H1 (cell line): ENCODE measurements around the gene ZNF592. TPM values are rescaled to one million over a fixed set of nuclear protein-coding genes. Genes with fewer than 3 reads are reported as not detected.

Experiments used
- BACH1 ChIP-seq: IDR thresholded peaks from 2 replicates; pipeline ENCODE4 v1.6.1; 2012; ENCODE audit warnings: low read length, improper control_type of control experiment
- CBX8 ChIP-seq: fragments of 300-800, 300-1000 bp; sonication (generic); IDR thresholded peaks from 2 replicates; pipeline ENCODE4 v1.7.1; 2016; ENCODE audit warnings: low read depth, low read length, borderline replicate concordance
- EGR1 ChIP-seq: IDR thresholded peaks from 2 replicates; pipeline ENCODE4 v1.6.1; 2011; ENCODE audit warnings: low read depth, low read length, borderline replicate concordance
- JUN ChIP-seq: IDR thresholded peaks from 2 replicates; pipeline ENCODE4 v1.6.1; 2011; ENCODE audit warnings: low read depth, mild to moderate bottlenecking, improper control_type of control experiment, low read length
- MAFK ChIP-seq: IDR thresholded peaks from 2 replicates; pipeline ENCODE4 v1.6.1; 2012; ENCODE audit warnings: low read depth, mild to moderate bottlenecking, improper control_type of control experiment, low read length
- NANOG ChIP-seq: IDR thresholded peaks from 2 replicates; pipeline ENCODE4 v1.6.1; 2011; ENCODE audit warnings: low read length, low read depth, mild to moderate bottlenecking, inconsistent platforms; ENCODE audit not compliant: insufficient read depth, poor library complexity, severe bottlenecking
- PHF8 ChIP-seq: fragments of 200-600 bp; sonication (generic); conservative IDR thresholded peaks from 2 replicates; pipeline ENCODE4 v1.7.1; 2012; ENCODE audit warnings: low read depth, mild to moderate bottlenecking, inconsistent platforms, low read length, moderate library complexity
- RBBP5 ChIP-seq: IDR thresholded peaks from 2 replicates; pipeline ENCODE4 v1.7.1; 2012; ENCODE audit warnings: low read depth, mild to moderate bottlenecking, inconsistent platforms, low read length, moderate library complexity, borderline replicate concordance
- RNF2 ChIP-seq: fragments of 200-900, 300-1000 bp; sonication (generic); IDR thresholded peaks from 2 replicates; pipeline ENCODE4 v1.7.1; 2016; ENCODE audit warnings: borderline replicate concordance, low read depth, mild to moderate bottlenecking, antibody characterized with exemption, low read length; ENCODE audit not compliant: poor library complexity, severe bottlenecking; ENCODE audit errors: missing control alignments
- RXRA ChIP-seq: IDR thresholded peaks from 2 replicates; pipeline ENCODE4 v1.6.1; 2011; ENCODE audit warnings: low read depth, mild to moderate bottlenecking, low read length, moderate library complexity; ENCODE audit not compliant: insufficient read depth
- SIN3A ChIP-seq, 2 experiments: IDR thresholded peaks in 1 of 2; conservative IDR thresholded peaks in 1 of 2; 2 replicates each; pipeline ENCODE4 v1.6.1; 2011 to 2012; ENCODE audit warnings: low read length in 2 of 2, improper control_type of control experiment in 1 of 2, low read depth in 1 of 2, mild to moderate bottlenecking in 1 of 2
- SIRT6 ChIP-seq: IDR thresholded peaks from one replicate; pipeline ENCODE4 v1.7.1; 2012; ENCODE audit warnings: low read length, inconsistent platforms
- SP1 ChIP-seq: IDR thresholded peaks from 2 replicates; pipeline ENCODE4 v1.6.1; 2011; ENCODE audit warnings: low read depth, low read length
- SP2 ChIP-seq: IDR thresholded peaks from 2 replicates; pipeline ENCODE4 v1.6.1; 2012; ENCODE audit warnings: mild to moderate bottlenecking, low read length, inconsistent platforms
- SP4 ChIP-seq: IDR thresholded peaks from 2 replicates; pipeline ENCODE4 v1.6.1; 2012; ENCODE audit warnings: low read length, inconsistent platforms
- TAF1 ChIP-seq: IDR thresholded peaks from 2 replicates; pipeline ENCODE4 v1.6.1; 2011; ENCODE audit warnings: mild to moderate bottlenecking, low read depth, low read length
- TAF7 ChIP-seq: optimal IDR thresholded peaks from 2 replicates; pipeline ENCODE3; 2011; ENCODE audit warnings: low read depth, mild to moderate bottlenecking, inconsistent platforms, low read length, moderate library complexity, borderline replicate concordance
- ZNF274 ChIP-seq: IDR thresholded peaks from 2 replicates; pipeline ENCODE4 v1.7.0; 2012; ENCODE audit warnings: low read length, borderline replicate concordance; ENCODE audit errors: extremely low read depth
- polyA plus RNA-seq, 7 experiments: library from polyadenylated mRNA; depleted of rRNA in 3 of 7; stranded (reverse) in 5 of 7; unstranded in 2 of 7; fragments of >200 nt in 5 of 7; fragments of 200-250 nt in 2 of 7; gene quantifications; 1 replicate in 5 of 7; 2 replicates in 1 of 7; 4 replicates in 1 of 7; pipeline versions ENCODE4 v1.2.1 to v1.2.3, GENCODE V29; 2011 to 2013; ENCODE audit warnings: missing spikeins in 2 of 7, mixed read lengths in 2 of 7
- total RNA-seq: library from RNA; stranded (reverse); fragmentation: NEBNext Ultra II Directional; extraction: Animal tissue kit (Norgen Biotek cat#: 25700); gene quantifications from 2 replicates; pipeline ENCODE4 v1.2.1, GENCODE V29; 2021
- TF ChIP-seq, protein P1 (sequence below): IDR thresholded peaks from 2 replicates; pipeline ENCODE4 v1.6.1; 2011; ENCODE audit warnings: low read length, improper control_type of control experiment
- TF ChIP-seq, protein P2 (sequence below): IDR thresholded peaks from 2 replicates; pipeline ENCODE4 v1.6.1; 2012; ENCODE audit warnings: inconsistent platforms
- TF ChIP-seq, protein P3 (sequence below): IDR thresholded peaks from 2 replicates; pipeline ENCODE4 v1.6.1; 2012; ENCODE audit warnings: low read length, inconsistent platforms

Gene ZNF592
- total and polyA plus RNA-seq, 2 of the 8 experiments (the other 6 are each of a cell fraction or from before 2014, with no cell fraction given), result 14.2 to 33.0 TPM

DNA sequence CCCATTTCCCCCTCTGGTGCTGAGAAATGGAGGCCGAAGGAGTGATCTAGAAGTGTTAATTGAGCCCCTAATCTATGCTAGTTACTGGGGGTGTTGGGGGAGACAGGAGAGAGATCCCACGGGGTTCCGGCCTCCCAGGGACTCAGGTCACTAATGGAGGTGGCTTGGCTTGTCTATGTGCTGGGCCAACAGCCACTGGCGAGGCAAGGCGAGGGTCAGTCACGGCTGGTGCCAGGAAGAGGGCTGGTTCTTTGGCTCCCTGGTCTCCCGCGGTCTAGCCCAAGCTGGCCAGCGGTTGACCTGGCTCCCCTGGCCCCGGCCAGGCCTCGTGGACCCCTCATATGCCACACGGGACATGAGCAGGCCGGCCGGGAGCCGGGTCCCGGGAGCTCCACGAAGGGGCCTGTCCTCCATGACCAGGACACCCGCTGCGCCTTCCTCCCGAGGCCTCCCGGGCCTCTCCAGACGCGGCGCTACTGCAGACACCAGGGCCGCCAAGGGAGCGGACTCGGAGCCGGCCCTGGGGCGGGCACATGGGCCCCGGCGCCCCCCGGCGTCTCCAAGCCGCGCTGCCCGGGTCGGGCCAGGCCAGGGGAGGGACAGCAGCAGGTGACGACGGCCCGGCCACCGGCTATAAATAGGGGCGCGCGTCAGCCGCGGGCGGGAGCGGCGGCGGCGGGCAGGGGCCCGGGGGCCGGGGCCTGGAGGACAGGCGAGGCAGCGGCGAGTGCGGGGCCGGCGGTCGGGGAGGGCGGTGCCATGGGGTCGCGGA, 68.5 kb downstream of the ZNF592 start, which contains the start of gene ALPK3 (continued):
- no peak for TF ChIP-seq RNF2
- TF ChIP-seq, protein P1, sequence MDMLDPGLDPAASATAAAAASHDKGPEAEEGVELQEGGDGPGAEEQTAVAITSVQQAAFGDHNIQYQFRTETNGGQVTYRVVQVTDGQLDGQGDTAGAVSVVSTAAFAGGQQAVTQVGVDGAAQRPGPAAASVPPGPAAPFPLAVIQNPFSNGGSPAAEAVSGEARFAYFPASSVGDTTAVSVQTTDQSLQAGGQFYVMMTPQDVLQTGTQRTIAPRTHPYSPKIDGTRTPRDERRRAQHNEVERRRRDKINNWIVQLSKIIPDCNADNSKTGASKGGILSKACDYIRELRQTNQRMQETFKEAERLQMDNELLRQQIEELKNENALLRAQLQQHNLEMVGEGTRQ, result no peak
- no peak for TF ChIP-seq TAF7
- no peak for TF ChIP-seq ZNF274
- no peak for TF ChIP-seq SP2
- TF ChIP-seq SP1, result no peak
- no peak for TF ChIP-seq JUN
- TF ChIP-seq MAFK, result no peak
- 0 out of 2 replicates have a peak, but pooled peaks have one; percentile 45 for TF ChIP-seq RBBP5
- TF ChIP-seq CBX8, result no peak
- TF ChIP-seq, protein P2, sequence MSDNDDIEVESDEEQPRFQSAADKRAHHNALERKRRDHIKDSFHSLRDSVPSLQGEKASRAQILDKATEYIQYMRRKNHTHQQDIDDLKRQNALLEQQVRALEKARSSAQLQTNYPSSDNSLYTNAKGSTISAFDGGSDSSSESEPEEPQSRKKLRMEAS, result peak; percentile 16; the same call in 1 of the 2 replicates
- TF ChIP-seq, protein P3, sequence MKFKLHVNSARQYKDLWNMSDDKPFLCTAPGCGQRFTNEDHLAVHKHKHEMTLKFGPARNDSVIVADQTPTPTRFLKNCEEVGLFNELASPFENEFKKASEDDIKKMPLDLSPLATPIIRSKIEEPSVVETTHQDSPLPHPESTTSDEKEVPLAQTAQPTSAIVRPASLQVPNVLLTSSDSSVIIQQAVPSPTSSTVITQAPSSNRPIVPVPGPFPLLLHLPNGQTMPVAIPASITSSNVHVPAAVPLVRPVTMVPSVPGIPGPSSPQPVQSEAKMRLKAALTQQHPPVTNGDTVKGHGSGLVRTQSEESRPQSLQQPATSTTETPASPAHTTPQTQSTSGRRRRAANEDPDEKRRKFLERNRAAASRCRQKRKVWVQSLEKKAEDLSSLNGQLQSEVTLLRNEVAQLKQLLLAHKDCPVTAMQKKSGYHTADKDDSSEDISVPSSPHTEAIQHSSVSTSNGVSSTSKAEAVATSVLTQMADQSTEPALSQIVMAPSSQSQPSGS, result no peak
- no peak for TF ChIP-seq TAF1
- TF ChIP-seq SP4, result no peak
- no peak for TF ChIP-seq RXRA
- TF ChIP-seq NANOG, result no peak
- TF ChIP-seq PHF8, result no peak
- no peak for TF ChIP-seq SIN3A (conservative IDR thresholded peaks at IDR 0.05 in 1 of 2, IDR thresholded peaks at IDR 0.05 in 1 of 2; ENCODE audit: low read depth in 1 of 2, low read length in 2 of 2)
- no peak for TF ChIP-seq EGR1
- TF ChIP-seq BACH1, result no peak
- TF ChIP-seq SIRT6, result no peak
